Heart right ventricle (tissue), 16 donors: ENCODE results near the gene GNPTG. TPM values are rescaled to one million over a fixed set of nuclear protein-coding genes. Genes with fewer than 3 reads are reported as not detected.

ENCODE experiments used
- ATAC-seq, 8 donors: fragments of 200-7000 bp; cut with Tn5 transposase; one replicate each; pipeline ENCODE4 v1.9.1; 2020; ENCODE audit warnings: mild to moderate bottlenecking in 8 of 8, moderate library complexity in 8 of 8, moderate number of reproducible peaks in 1 of 8
- DNase-seq, 2 donors: peaks; one replicate each; pipeline ENCODE4 v3.0.0-alpha.2; 2020
- H3K27ac ChIP-seq, 10 donors: fragments of 200-600 bp; sonication (generic) in 2 of 10; one replicate each; pipeline versions ENCODE4 v1.5.0 to v1.8.0; 2020 to 2022; ENCODE audit warnings: mild to moderate bottlenecking in 3 of 10
- H3K27me3 ChIP-seq, 7 donors: fragments of 200-600 bp; one replicate each; pipeline ENCODE4 v1.8.0; 2021 to 2022; ENCODE audit warnings: mild to moderate bottlenecking in 2 of 7
- H3K36me3 ChIP-seq, 9 donors: fragments of 200-600 bp; sonication (generic) in 1 of 9; one replicate each; pipeline versions ENCODE4 v1.5.0 to v1.8.0; 2020 to 2022; ENCODE audit warnings: mild to moderate bottlenecking in 2 of 9
- H3K4me1 ChIP-seq, 9 donors: fragments of 200-600 bp; sonication (generic) in 1 of 9; one replicate each; pipeline versions ENCODE4 v1.5.0 to v1.8.0; 2020 to 2022; ENCODE audit warnings: mild to moderate bottlenecking in 4 of 9
- H3K4me3 ChIP-seq, 10 donors: fragments of 200-600 bp; sonication (generic) in 2 of 10; one replicate each; pipeline versions ENCODE4 v1.5.0 to v1.8.0; 2020 to 2022; ENCODE audit warnings: mild to moderate bottlenecking in 7 of 10, moderate library complexity in 2 of 10
- H3K9me3 ChIP-seq, 11 donors: fragments of 200-600 bp in 10 of 11; sonication (generic) in 2 of 11; one replicate each; pipeline versions ENCODE4 v1.5.0 to v1.8.0; 2013 to 2022; ENCODE audit warnings: mild to moderate bottlenecking in 2 of 11, control low read depth in 1 of 11, moderate library complexity in 1 of 11
- WGBS, 2 donors: extraction: QIAGEN DNeasy Blood & Tissue Kit; methylation state at CpG; one replicate each; pipeline ENCODE4 v1.1.7; 2013; ENCODE audit warnings: inconsistent platforms in 1 of 2; 5-methylcytosine and 5-hydroxymethylcytosine counted together
- intact Hi-C, 10 donors: fragments of 100-400 bp; cut with DNase I; formaldehyde crosslinking; loops; one replicate each; pipeline versions ENCODE4 v1.11.1 to v1.14.2; 2022
- long read RNA-seq, 3 donors: library from polyadenylated mRNA; unstranded; transcript quantifications; one replicate each; pipeline ENCODE4 v2.0.0, GENCODE V29; 2020 to 2021
- polyA plus RNA-seq, 2 donors: library from polyadenylated mRNA; stranded (reverse); fragments of 200-250 nt; gene quantifications; one replicate each; pipeline ENCODE4 v1.2.3, GENCODE V29; 2013
- total RNA-seq, 10 donors: library from RNA; stranded (reverse); fragmentation: NEBNext Ultra II Directional in 3 of 10; extraction: Animal tissue kit (Norgen Biotek cat#: 25700) in 3 of 10; gene quantifications; one replicate each; pipeline versions ENCODE4 v1.2.1 to v1.2.4, GENCODE V29; 2021 to 2023
- TF ChIP-seq, protein P1 (sequence below), 9 donors: fragments of 200-600 bp; sonication (generic) in 2 of 9; IDR thresholded peaks; one replicate each; pipeline versions ENCODE4 v1.5.0 to v1.8.0; 2021 to 2022; ENCODE audit warnings: antibody characterized with exemption in 9 of 9, mild to moderate bottlenecking in 5 of 9, moderate library complexity in 1 of 9
- donor health status: Arrhythmogenic right ventricular cardiomyopathy.
- donor health status: ischemic (EF 13 %, LVEDD 7.1; RV severe dilation, severe dysfunction).
- donor health status: healthy with polysubstance abuse.
- donor health status: DM: no; HTN: yes; CAD: no.
- donor health status: DM: no; HTN: no; CAD: no.
- donor health status: ischemic (EF 25% LVEDD 6.9; RV normal size, moderate dysfunction).
- donor health status: ischemic (EF 25% LVEDD 5.7; RV mildly dilated, moderate dysfunction).
- donor health status: healthy.
- donor health status: DM: yes; HTN: yes; CAD: no.
- donor health status: Ischemic cardiomyopathy.
- donor health status: ischemic (EF 35%, LVEDD 5.7; RV mildly dilated, moderate dysfunction).
- donor health status: nonischemic (EF 11% LVEDD 7.7; RV severe dilation, severe dysfunction).
- donor health status: DM: yes; HTN: yes; CAD: no.
- donor health status: PGD.
- donor health status: ischemic (EF 29% LVEDD 5.4; RV normal size, mild dysfunction).
- donor health status: nonischemic (EF 23%, LVEDD 6.1; RV moderate dilation, normal function).

Gene GNPTG
- total RNA-seq (10 to 100 TPM; 24.8 to 43.4 (median 29.9) TPM), polyA plus RNA-seq (10 to 100 TPM; 44.5 to 56.3 TPM)
- long read RNA-seq, donor 1, transcript GNPTG-201 (11 exons, 1,983 nt): major isoform, 44 of 60 reads
- long read RNA-seq, donor 1, partial matches to known transcripts: 5 of 60 reads
- long read RNA-seq, donor 1, other reads (novel, unspliced or antisense): 11 of 60 reads
- long read RNA-seq, donor 2, transcript GNPTG-201 (11 exons, 1,983 nt): major isoform, 33 of 56 reads
- long read RNA-seq, donor 2, partial matches to known transcripts: 16 of 56 reads
- long read RNA-seq, donor 2, other reads (novel, unspliced or antisense): 6 of 56 reads
- long read RNA-seq, donor 3, transcript GNPTG-201 (11 exons, 1,983 nt): major isoform, 34 of 58 reads
- long read RNA-seq, donor 3, partial matches to known transcripts: 15 of 58 reads
- long read RNA-seq, donor 3, other reads (novel, unspliced or antisense): 9 of 58 reads

DNA sequence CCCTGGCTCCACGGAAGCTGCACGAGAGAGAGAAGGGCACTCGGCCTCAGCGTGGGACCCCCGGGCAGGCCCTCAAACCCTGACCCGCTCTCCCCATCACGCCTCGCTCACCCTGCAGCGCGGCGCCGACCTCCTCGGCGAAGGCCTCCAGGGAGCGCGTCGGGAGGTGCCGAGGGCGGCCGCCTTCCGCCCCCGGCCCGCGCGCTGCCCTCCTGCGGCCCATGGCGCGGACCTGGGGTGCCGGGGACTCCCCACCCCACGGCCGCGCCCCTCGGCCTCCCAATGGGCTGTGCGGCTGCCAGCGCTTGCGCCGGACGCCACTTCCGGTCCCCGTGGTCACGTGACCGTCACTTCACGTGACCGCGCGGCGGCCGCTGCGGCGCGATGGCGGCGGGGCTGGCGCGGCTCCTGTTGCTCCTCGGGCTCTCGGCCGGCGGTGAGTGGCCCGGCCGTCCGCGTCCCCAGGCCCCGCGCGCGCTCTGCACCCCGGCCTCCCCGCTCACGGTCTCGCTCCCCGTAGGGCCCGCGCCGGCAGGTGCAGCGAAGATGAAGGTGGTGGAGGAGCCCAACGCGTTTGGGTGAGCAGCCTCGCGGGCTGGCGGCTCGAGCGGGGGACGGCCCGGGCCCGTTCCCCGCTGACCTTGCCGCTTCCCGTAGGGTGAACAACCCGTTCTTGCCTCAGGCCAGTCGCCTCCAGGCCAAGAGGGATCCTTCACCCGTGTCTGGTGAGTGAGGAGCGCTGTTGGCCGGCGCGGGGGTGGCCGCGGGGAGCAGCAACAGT is at the start of gene GNPTG, which contains the start of gene TSR3:
GNPTG (plus strand) TSS at position 350 of the 781 bp plus-strand sequence; CDS start at position 385, 35 bp downstream.
TSR3 (minus strand) TSS at position 297 of the 781 bp plus-strand sequence; CDS start at position 223, 74 bp downstream.
- H3K4me1 ChIP-seq: peaks cover 11 to 40% (median 32%) of the 10 kb centered on the region in 9 donors
- H3K9me3 ChIP-seq: no peaks in the 10 kb centered on the region
- H3K27ac ChIP-seq: peak within 1 kb of the TSS in 9 of 10 donors; percentile 69 to 90 (median 83)
- DNase-seq (peak; percentile 82 to 90), ATAC-seq (peak; percentile 65 to 91 (median 82))
- H3K27me3 ChIP-seq: no peaks in the 10 kb centered on the region
- TF ChIP-seq, protein P1, sequence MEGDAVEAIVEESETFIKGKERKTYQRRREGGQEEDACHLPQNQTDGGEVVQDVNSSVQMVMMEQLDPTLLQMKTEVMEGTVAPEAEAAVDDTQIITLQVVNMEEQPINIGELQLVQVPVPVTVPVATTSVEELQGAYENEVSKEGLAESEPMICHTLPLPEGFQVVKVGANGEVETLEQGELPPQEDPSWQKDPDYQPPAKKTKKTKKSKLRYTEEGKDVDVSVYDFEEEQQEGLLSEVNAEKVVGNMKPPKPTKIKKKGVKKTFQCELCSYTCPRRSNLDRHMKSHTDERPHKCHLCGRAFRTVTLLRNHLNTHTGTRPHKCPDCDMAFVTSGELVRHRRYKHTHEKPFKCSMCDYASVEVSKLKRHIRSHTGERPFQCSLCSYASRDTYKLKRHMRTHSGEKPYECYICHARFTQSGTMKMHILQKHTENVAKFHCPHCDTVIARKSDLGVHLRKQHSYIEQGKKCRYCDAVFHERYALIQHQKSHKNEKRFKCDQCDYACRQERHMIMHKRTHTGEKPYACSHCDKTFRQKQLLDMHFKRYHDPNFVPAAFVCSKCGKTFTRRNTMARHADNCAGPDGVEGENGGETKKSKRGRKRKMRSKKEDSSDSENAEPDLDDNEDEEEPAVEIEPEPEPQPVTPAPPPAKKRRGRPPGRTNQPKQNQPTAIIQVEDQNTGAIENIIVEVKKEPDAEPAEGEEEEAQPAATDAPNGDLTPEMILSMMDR (IDR thresholded peaks at IDR 0.05): no peak
- peaks cover 0 to 38% (median 14%) of the 10 kb centered on the region in 9 donors for H3K36me3 ChIP-seq
- intact Hi-C loops: loop anchor here in 2 of 10 donors (5.0 kb wide), 2 partner anchors 39 to 44 kb away; partner anchors contain the start of gene UBE2I (in 1 of the 2)
- WGBS, 2 donors: 0% methylated on average over 84 to 98 of the region's 98 CpGs
- peak within 1 kb of the TSS; percentile 68 to 99 (median 97) for H3K4me3 ChIP-seq

DNA sequence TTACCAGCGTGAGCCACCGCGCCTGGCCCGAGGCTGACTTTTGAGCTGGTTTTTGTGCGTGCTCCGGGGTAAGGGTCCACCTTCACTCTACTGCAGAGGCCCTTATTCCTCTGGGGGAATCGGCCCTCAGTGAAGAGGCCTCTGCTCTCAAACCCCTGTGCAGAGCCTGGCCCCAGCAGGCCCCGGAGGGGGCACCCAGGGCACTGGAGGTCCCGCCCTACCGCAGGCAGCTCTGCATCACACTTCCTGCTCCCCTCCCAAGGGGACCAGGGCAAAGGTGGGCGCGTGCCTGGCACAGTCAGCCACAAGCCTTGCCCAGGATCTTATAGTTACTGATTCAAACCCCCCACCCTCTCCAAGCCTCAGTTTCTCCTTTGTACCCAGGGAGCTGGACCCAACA is 45.9 kb upstream of the GNPTG start:
- intact Hi-C loops: loop anchor here in 1 of 10 donors (5.0 kb wide), 1 partner anchor 46 kb away; the partner anchor contains the start of genes GNPTG and TSR3

DNA sequence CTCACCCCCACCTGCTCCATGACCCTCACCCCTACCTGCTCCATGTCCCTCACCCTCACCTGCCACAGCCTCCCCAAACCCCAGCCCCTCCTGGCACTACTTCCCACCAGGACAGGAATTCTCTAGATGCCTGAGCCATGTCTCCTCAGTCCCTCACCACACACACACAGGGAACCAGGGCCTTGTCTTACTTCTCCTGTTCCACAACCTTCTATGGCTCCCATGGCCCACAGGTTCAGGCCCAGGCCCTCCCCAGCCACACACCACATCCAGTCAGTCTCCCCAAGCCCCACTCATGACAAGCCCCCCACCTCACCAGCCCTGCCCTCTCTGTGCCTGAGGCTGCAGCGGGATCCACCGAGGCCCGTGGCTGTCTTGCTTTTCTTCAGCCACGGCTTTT is 45.4 kb upstream of the GNPTG start:
- TF ChIP-seq, protein P1 (IDR thresholded peaks at IDR 0.05): no peak
- peaks cover 0 to 11% (median 4%) of the 10 kb centered on the region in 7 donors for H3K27me3 ChIP-seq
- no peak for ATAC-seq
- no peak overlapping the region for H3K4me3 ChIP-seq
- intact Hi-C loops: loop anchor here in 1 of 10 donors (5.0 kb wide), 1 partner anchor 46 kb away; the partner anchor contains the start of genes GNPTG and TSR3
- no peak for DNase-seq
- no peak overlapping the region for H3K27ac ChIP-seq
- peaks cover 5 to 20% (median 11%) of the 10 kb centered on the region in 9 donors for H3K4me1 ChIP-seq
- 63 to 68% methylated on average over 4 of the region's 4 CpGs for WGBS, 2 donors
- H3K9me3 ChIP-seq: no peaks in the 10 kb centered on the region
- no peaks in the 10 kb centered on the region for H3K36me3 ChIP-seq

More for the DNA sequence above, 45.9 kb upstream of the GNPTG start:
- TF ChIP-seq, protein P1 (IDR thresholded peaks at IDR 0.05): no peak
- Histone ChIP-seq H3K4me3 (no peak overlapping the region), H3K27me3 (peaks cover 0 to 16% (median 8%) of the 10 kb centered on the region in 7 donors), H3K36me3 (no peaks in the 10 kb centered on the region), H3K27ac (no peak overlapping the region), H3K4me1 (peaks cover 3 to 19% (median 10%) of the 10 kb centered on the region in 9 donors), H3K9me3 (no peaks in the 10 kb centered on the region)
- 79 to 82% methylated on average over 12 of the region's 12 CpGs for WGBS, 2 donors
- ATAC-seq (no peak), DNase-seq (no peak)
